ENCODE measurements around the gene SLC13A3.

Gene SLC13A3

GRCh38 chr20:46569961-46570360 is 81.3 kb downstream of the SLC13A3 start:
- no peak for DNase-seq
- in situ Hi-C loops (cut with HindIII; ENCODE audit: low pct_ligation_motif_present, low sequenced_read_pairs), result no loop called here
- TF ChIP-seq CTCF (IDR thresholded peaks at IDR 0.05; ENCODE audit: low read depth, low read length, missing control alignments), result no peak
- H3K27ac ChIP-seq, result no peak overlapping the region
- H3K36me3 ChIP-seq (replicated peaks), result no peaks in the 10 kb centered on the region
- H3K27me3 ChIP-seq (replicated peaks), result no peaks in the 10 kb centered on the region
- H3K4me3 ChIP-seq (ENCODE audit: low read depth, low read length), result no peak overlapping the region

GRCh38 chr20:46568570-46569129 is 82.6 kb downstream of the SLC13A3 start:
- in situ Hi-C loops (cut with HindIII; ENCODE audit: low pct_ligation_motif_present, low sequenced_read_pairs), result no loop called here
- no peaks in the 10 kb centered on the region for H3K36me3 ChIP-seq (replicated peaks)
- peak; percentile 61 for DNase-seq
- no peak overlapping the region for H3K27ac ChIP-seq
- TF ChIP-seq CTCF (IDR thresholded peaks at IDR 0.05; ENCODE audit: low read depth, low read length, missing control alignments), result no peak
- H3K4me3 ChIP-seq (ENCODE audit: low read depth, low read length), result no peak overlapping the region
- H3K27me3 ChIP-seq (replicated peaks), result no peaks in the 10 kb centered on the region

- Histone ChIP-seq H3K27me3 (replicated peaks) (no peaks in the 10 kb centered on the region), H3K27ac (no peak overlapping the region), H3K4me3 (ENCODE audit: low read depth, low read length) (no peak overlapping the region), H3K36me3 (replicated peaks) (no peaks in the 10 kb centered on the region)
- no peak for TF ChIP-seq CTCF (IDR thresholded peaks at IDR 0.05; ENCODE audit: low read depth, low read length, missing control alignments)
- in situ Hi-C loops (cut with HindIII; ENCODE audit: low pct_ligation_motif_present, low sequenced_read_pairs), result no loop called here
- DNase-seq, result no peak
These were observed 85.1 kb downstream of the SLC13A3 start for GRCh38 chr20:46566125-46566524.

GRCh38 chr20:46564241-46564957 is 86.9 kb downstream of the SLC13A3 start:
- in situ Hi-C loops (cut with HindIII; ENCODE audit: low pct_ligation_motif_present, low sequenced_read_pairs), result no loop called here
- Histone ChIP-seq H3K27me3 (replicated peaks) (no peaks in the 10 kb centered on the region), H3K36me3 (replicated peaks) (no peaks in the 10 kb centered on the region), H3K27ac (no peak overlapping the region), H3K4me3 (ENCODE audit: low read depth, low read length) (no peak overlapping the region)
- no peak for DNase-seq
- TF ChIP-seq CTCF (IDR thresholded peaks at IDR 0.05; ENCODE audit: low read depth, low read length, missing control alignments), result no peak

GRCh38 chr20:46563860-46564221 is 87.4 kb downstream of the SLC13A3 start:
- H3K27me3 ChIP-seq (replicated peaks), result no peaks in the 10 kb centered on the region
- no peak overlapping the region for H3K4me3 ChIP-seq (ENCODE audit: low read depth, low read length)
- TF ChIP-seq CTCF (IDR thresholded peaks at IDR 0.05; ENCODE audit: low read depth, low read length, missing control alignments), result no peak
- H3K27ac ChIP-seq, result no peak overlapping the region
- H3K36me3 ChIP-seq (replicated peaks), result no peaks in the 10 kb centered on the region
- in situ Hi-C loops (cut with HindIII; ENCODE audit: low pct_ligation_motif_present, low sequenced_read_pairs), result no loop called here
- no peak for DNase-seq
